AG20443 (cell line): ENCODE measurements around the gene TMEM248.
A peak's percentile ranks its signal among the peaks of the same experiment; 100 is the strongest.
"Not testable (repeated sequence)": the region's sequence is repeated elsewhere in the genome, so short reads cannot be mapped to it uniquely, and the experiment has no call there.

ENCODE experiments used
- DNase-seq: peaks from one replicate; pipeline ENCODE4 v3.0.0; 2012; ENCODE audit warnings: low spot score, mixed read lengths

The TMEM248 gene

GRCh38 chr7:66920769-66921395, at the start of gene TMEM248:
TSS of gene TMEM248 (plus strand) at chr7:66921225. CDS start at chr7:66941866, 20,641 bp downstream.
- peak; percentile 93 for DNase-seq

- DNase-seq: no peak
These were observed 47.5 kb upstream of the TMEM248 start for GRCh38 chr7:66873476-66873875.

GRCh38 chr7:66877577-66878300, 43.3 kb upstream of the TMEM248 start:
- DNase-seq: no peak

- not testable (repeated sequence) for DNase-seq
These were observed 42.7 kb upstream of the TMEM248 start for GRCh38 chr7:66878301-66878685.

- DNase-seq: no peak
These were observed 41.0 kb upstream of the TMEM248 start for GRCh38 chr7:66880053-66880452.

- not testable (repeated sequence) for DNase-seq
These were observed 40.4 kb upstream of the TMEM248 start for GRCh38 chr7:66880577-66880976.

GRCh38 chr7:66883716-66884115, 37.3 kb upstream of the TMEM248 start:
- no peak for DNase-seq

GRCh38 chr7:66884556-66884955, 36.5 kb upstream of the TMEM248 start:
- not testable (repeated sequence) for DNase-seq

GRCh38 chr7:66886152-66886551, 34.9 kb upstream of the TMEM248 start:
- DNase-seq: no peak

- not testable (repeated sequence) for DNase-seq
These were observed 32.8 kb upstream of the TMEM248 start for GRCh38 chr7:66888223-66888622.

- no peak for DNase-seq
These were observed 26.5 kb upstream of the TMEM248 start for GRCh38 chr7:66894463-66895080.

- no peak for DNase-seq
These were observed 24.6 kb upstream of the TMEM248 start for GRCh38 chr7:66896441-66896840.

GRCh38 chr7:66899552-66900280, 21.3 kb upstream of the TMEM248 start:
- no peak for DNase-seq

GRCh38 chr7:66901941-66902843, 18.8 kb upstream of the TMEM248 start:
- DNase-seq: no peak

- DNase-seq: no peak
These were observed 18.2 kb upstream of the TMEM248 start for GRCh38 chr7:66902844-66903180.

- DNase-seq: no peak
These were observed 17.5 kb upstream of the TMEM248 start for GRCh38 chr7:66903360-66904062.

GRCh38 chr7:66904063-66904593, 16.9 kb upstream of the TMEM248 start:
- DNase-seq: no peak

GRCh38 chr7:66905278-66905677, 15.7 kb upstream of the TMEM248 start:
- no peak for DNase-seq

GRCh38 chr7:66905689-66906088, 15.3 kb upstream of the TMEM248 start:
- no peak for DNase-seq

GRCh38 chr7:66907731-66908130, 13.3 kb upstream of the TMEM248 start:
- DNase-seq: no peak

GRCh38 chr7:66908598-66908997, 12.4 kb upstream of the TMEM248 start:
- not testable (repeated sequence) for DNase-seq
